Frontal cortex (tissue), 4 donors: Measurements from ENCODE around the gene ESR1. TPM values are rescaled to one million over a fixed set of nuclear protein-coding genes. Genes with fewer than 3 reads are reported as not detected.
"Not testable (repeated sequence)": the region's sequence is repeated elsewhere in the genome, so short reads cannot be mapped to it uniquely, and the experiment has no call there.

Source experiments
- DNase-seq, 2 donors: peaks; one replicate each; pipeline ENCODE4 v3.0.0; 2012; ENCODE audit warnings: low spot score in 2 of 2
- FAIRE-seq: peaks from 2 replicates; lab custom pipeline; 2012; peaks lifted over from hg19 to GRCh38; lab: Jason Lieb, UNC
- total RNA-seq: library from RNA; depleted of rRNA; stranded (reverse); fragments of >200 nt; gene quantifications from one replicate; pipeline ENCODE4 v1.2.3, GENCODE V29; 2014
- donor health status: control.
- donor health status: control.
- donor health status: control.

Gene ESR1
- total RNA-seq, 1 donor from 2014 or later = under 0.01 TPM

GRCh38 chr6:152112491-152113261 is 305.2 kb downstream of the ESR1 start:
- FAIRE-seq (no peak), DNase-seq (no peak)

- DNase-seq (no peak), FAIRE-seq (no peak)
Observed at GRCh38 chr6:152117156-152118133, 310.0 kb downstream of the ESR1 start.

- DNase-seq (no peak), FAIRE-seq (no peak)
Observed at GRCh38 chr6:152118224-152118623, 310.7 kb downstream of the ESR1 start.

GRCh38 chr6:152118678-152119077 is 311.2 kb downstream of the ESR1 start:
- DNase-seq (no peak), FAIRE-seq (no peak)

- FAIRE-seq = no peak
- no peak for DNase-seq
Observed at GRCh38 chr6:152119831-152120230, 312.3 kb downstream of the ESR1 start.

GRCh38 chr6:152121910-152122309 is 314.4 kb downstream of the ESR1 start:
- DNase-seq (no peak), FAIRE-seq (no peak)

GRCh38 chr6:152122434-152122833 is 315.0 kb downstream of the ESR1 start:
- FAIRE-seq (no peak), DNase-seq (no peak)

GRCh38 chr6:152123076-152123475 is 315.6 kb downstream of the ESR1 start:
- FAIRE-seq (no peak), DNase-seq (no peak)

GRCh38 chr6:152124429-152125074 is 317.1 kb downstream of the ESR1 start:
- DNase-seq (peak; percentile 28 to 58), FAIRE-seq (peak; percentile 65)

GRCh38 chr6:152127432-152128165 is 320.1 kb downstream of the ESR1 start:
- no peak for FAIRE-seq

GRCh38 chr6:152129691-152130151 is 322.2 kb downstream of the ESR1 start:
- no peak for DNase-seq
- no peak for FAIRE-seq

More at GRCh38 chr6:152127432-152128165, 320.1 kb downstream of the ESR1 start:
- DNase-seq = no peak

GRCh38 chr6:152130441-152130840 is 323.0 kb downstream of the ESR1 start:
- DNase-seq = no peak
- no peak for FAIRE-seq

GRCh38 chr6:152135755-152136448 is 328.4 kb downstream of the ESR1 start:
- FAIRE-seq = no peak
- DNase-seq = no peak

GRCh38 chr6:152136449-152136825 is 329.0 kb downstream of the ESR1 start:
- FAIRE-seq (no peak), DNase-seq (no peak)

- FAIRE-seq = not testable (repeated sequence)
Observed at GRCh38 chr6:152138344-152138743, 330.9 kb downstream of the ESR1 start.

GRCh38 chr6:152142105-152142504 is 334.6 kb downstream of the ESR1 start:
- no peak for FAIRE-seq
- no peak for DNase-seq

More at GRCh38 chr6:152138344-152138743, 330.9 kb downstream of the ESR1 start:
- DNase-seq = not testable (repeated sequence)

- DNase-seq = no peak
- FAIRE-seq = no peak
Observed at GRCh38 chr6:152143359-152143758, 335.9 kb downstream of the ESR1 start.

GRCh38 chr6:152146385-152146784 is 338.9 kb downstream of the ESR1 start:
- FAIRE-seq = no peak

GRCh38 chr6:152147269-152147668 is 339.8 kb downstream of the ESR1 start:
- FAIRE-seq (no peak), DNase-seq (no peak)

More at GRCh38 chr6:152146385-152146784, 338.9 kb downstream of the ESR1 start:
- no peak for DNase-seq
